ENCODE measurements around the gene MYL2. TPM values are rescaled to one million over a fixed set of nuclear protein-coding genes. Genes with fewer than 3 reads are reported as not detected.

Gene MYL2
- total and polyA plus RNA-seq, 8 donors: 2.0 to 3.0 (median 2.2) TPM; not detected in 5

- Histone ChIP-seq H3K27me3 (peaks cover 5 to 36% of the 10 kb centered on the region in 2 donors), H3K9me3 (peaks cover 0 to 12% of the 10 kb centered on the region in 2 donors), H3K27ac (no peak overlapping the region), H3K4me3 (no peak overlapping the region), H3K4me1 (peaks cover 0 to 3% of the 10 kb centered on the region in 2 donors), H3K36me3 (no peaks in the 10 kb centered on the region)
- TF ChIP-seq, protein P1, sequence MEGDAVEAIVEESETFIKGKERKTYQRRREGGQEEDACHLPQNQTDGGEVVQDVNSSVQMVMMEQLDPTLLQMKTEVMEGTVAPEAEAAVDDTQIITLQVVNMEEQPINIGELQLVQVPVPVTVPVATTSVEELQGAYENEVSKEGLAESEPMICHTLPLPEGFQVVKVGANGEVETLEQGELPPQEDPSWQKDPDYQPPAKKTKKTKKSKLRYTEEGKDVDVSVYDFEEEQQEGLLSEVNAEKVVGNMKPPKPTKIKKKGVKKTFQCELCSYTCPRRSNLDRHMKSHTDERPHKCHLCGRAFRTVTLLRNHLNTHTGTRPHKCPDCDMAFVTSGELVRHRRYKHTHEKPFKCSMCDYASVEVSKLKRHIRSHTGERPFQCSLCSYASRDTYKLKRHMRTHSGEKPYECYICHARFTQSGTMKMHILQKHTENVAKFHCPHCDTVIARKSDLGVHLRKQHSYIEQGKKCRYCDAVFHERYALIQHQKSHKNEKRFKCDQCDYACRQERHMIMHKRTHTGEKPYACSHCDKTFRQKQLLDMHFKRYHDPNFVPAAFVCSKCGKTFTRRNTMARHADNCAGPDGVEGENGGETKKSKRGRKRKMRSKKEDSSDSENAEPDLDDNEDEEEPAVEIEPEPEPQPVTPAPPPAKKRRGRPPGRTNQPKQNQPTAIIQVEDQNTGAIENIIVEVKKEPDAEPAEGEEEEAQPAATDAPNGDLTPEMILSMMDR (IDR thresholded peaks at IDR 0.05): no peak
- ATAC-seq (no peak), DNase-seq (no peak)
- intact Hi-C loops (cut with DNase I): no loop called here
Observed at GRCh38 chr12:110941391-110941790, 21.0 kb upstream of the MYL2 start.

- Histone ChIP-seq H3K27ac (no peak overlapping the region), H3K4me3 (no peak overlapping the region), H3K9me3 (peaks cover 0 to 7% of the 10 kb centered on the region in 2 donors), H3K36me3 (no peaks in the 10 kb centered on the region), H3K27me3 (peaks cover 5 to 40% of the 10 kb centered on the region in 2 donors), H3K4me1 (peaks cover 0 to 3% of the 10 kb centered on the region in 2 donors)
- ATAC-seq (no peak), DNase-seq (no peak)
- TF ChIP-seq, protein P1 (IDR thresholded peaks at IDR 0.05): no peak
- intact Hi-C loops (cut with DNase I): no loop called here
Observed at GRCh38 chr12:110940933-110941332, 20.6 kb upstream of the MYL2 start.

DNA sequence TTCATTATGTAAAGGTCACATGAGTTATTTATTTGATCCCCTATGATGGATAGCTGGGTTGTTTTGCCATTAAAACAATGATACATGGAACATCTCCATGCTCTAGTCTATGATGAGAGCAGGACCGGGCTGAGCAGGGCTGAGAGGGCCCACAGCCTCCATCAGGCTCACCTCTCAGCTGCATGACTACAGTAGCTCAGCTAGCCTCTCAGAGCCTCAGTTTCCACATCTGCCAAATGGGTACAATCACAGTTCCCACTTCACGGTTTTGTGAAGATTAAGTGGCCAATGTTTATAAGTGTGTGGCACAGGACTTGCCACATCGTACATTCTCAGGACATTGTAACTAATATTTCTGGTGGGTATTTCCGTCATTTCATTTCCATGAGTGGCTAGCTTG lies 19.9 kb upstream of the MYL2 start:
- H3K4me1 ChIP-seq: peaks cover 0 to 3% of the 10 kb centered on the region in 2 donors

DNA sequence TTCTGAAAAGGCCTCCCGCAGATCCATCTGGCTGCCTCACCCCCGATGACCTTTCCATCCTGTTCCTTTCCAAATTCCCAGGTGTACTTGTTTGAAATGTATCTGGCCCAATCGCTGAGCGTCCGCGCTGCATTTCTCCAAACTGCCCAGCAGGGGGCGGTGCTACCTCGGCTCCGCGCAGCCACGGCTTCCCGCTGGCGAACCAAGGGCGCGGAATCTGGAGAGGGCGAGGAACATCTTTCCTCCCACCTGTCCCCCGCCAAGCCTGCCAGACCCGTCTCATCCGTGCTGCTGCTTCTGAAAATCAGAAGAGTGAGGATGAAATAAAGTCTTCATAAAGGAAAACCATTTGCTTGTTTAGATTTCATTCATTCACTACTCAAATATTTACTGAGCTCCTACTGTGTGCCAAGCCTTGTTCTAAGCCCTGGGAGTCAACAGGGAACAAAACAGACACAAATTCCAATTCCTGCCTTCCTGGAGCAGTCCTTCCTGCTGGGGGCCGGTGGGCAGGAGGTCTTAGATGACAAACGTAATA lies 16.8 kb upstream of the MYL2 start:
- no peaks in the 10 kb centered on the region for H3K9me3 ChIP-seq

More for the DNA sequence above, 19.9 kb upstream of the MYL2 start:
- no peak overlapping the region for H3K4me3 ChIP-seq
- TF ChIP-seq, protein P1 (IDR thresholded peaks at IDR 0.05): no peak
- peaks cover 5 to 47% of the 10 kb centered on the region in 2 donors for H3K27me3 ChIP-seq
- no peak for ATAC-seq
- H3K9me3 ChIP-seq: peaks cover 0 to under 1% of the 10 kb centered on the region in 2 donors
- DNase-seq: no peak
- intact Hi-C loops (cut with DNase I): no loop called here
- H3K27ac ChIP-seq: no peak overlapping the region
- no peaks in the 10 kb centered on the region for H3K36me3 ChIP-seq

More for the DNA sequence above, 16.8 kb upstream of the MYL2 start:
- Histone ChIP-seq H3K36me3 (no peaks in the 10 kb centered on the region), H3K4me1 (peaks cover 0 to 3% of the 10 kb centered on the region in 2 donors), H3K4me3 (no peak overlapping the region), H3K27ac (no peak overlapping the region), H3K27me3 (peaks cover 5 to 51% of the 10 kb centered on the region in 2 donors)
- TF ChIP-seq, protein P1 (IDR thresholded peaks at IDR 0.05): peak; percentile 89 to 90
- intact Hi-C loops (cut with DNase I): loop anchor here in 1 of 2 donors (10.0 kb wide), 1 partner anchor 368 kb away; no protein-coding TSS in a partner anchor
- peak; percentile 36 to 92 (median 54) for DNase-seq
- ATAC-seq: peak; percentile 95

Data from left lung (tissue), 10 donors.